ENCODE measurements around the gene NYAP1. TPM values are rescaled to one million over a fixed set of nuclear protein-coding genes. Genes with fewer than 3 reads are reported as not detected.
A peak's percentile ranks its signal among the peaks of the same experiment; 100 is the strongest.

Gene NYAP1
- total and polyA plus RNA-seq, 8 donors, result 0.50 to 5.2 (median 3.0) TPM

DNA sequence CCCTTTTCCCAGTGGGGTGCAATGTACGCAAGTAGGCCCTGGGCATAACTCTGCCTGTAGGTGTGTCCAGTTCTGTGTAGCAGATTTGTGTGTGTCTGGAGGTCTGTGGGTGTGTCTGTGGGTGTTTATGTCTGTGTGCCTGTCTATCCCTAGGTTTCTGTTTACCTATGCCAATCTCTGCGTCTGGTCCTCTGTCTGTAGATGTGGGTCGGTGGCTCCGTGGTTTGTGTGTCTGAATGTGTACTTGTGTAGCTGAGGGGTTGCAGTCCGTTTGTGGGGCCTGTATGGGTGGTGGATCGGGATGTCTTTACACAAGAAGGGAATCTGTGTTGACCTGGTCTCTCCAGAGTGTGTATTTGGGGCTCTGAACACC, 932 bp downstream of the NYAP1 start:
- Histone ChIP-seq H3K4me3 (no peak overlapping the region), H3K9me3 (no peaks in the 10 kb centered on the region), H3K27ac (no peak overlapping the region), H3K36me3 (no peaks in the 10 kb centered on the region), H3K27me3 (peaks cover 0 to 6% of the 10 kb centered on the region in 2 donors), H3K4me1 (peaks cover 4 to 15% of the 10 kb centered on the region in 2 donors)
- ATAC-seq, result no peak
- DNase-seq, result no peak
- TF ChIP-seq, protein P1, sequence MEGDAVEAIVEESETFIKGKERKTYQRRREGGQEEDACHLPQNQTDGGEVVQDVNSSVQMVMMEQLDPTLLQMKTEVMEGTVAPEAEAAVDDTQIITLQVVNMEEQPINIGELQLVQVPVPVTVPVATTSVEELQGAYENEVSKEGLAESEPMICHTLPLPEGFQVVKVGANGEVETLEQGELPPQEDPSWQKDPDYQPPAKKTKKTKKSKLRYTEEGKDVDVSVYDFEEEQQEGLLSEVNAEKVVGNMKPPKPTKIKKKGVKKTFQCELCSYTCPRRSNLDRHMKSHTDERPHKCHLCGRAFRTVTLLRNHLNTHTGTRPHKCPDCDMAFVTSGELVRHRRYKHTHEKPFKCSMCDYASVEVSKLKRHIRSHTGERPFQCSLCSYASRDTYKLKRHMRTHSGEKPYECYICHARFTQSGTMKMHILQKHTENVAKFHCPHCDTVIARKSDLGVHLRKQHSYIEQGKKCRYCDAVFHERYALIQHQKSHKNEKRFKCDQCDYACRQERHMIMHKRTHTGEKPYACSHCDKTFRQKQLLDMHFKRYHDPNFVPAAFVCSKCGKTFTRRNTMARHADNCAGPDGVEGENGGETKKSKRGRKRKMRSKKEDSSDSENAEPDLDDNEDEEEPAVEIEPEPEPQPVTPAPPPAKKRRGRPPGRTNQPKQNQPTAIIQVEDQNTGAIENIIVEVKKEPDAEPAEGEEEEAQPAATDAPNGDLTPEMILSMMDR (IDR thresholded peaks at IDR 0.05), result no peak
- intact Hi-C loops (cut with DNase I), result no loop called here

DNA sequence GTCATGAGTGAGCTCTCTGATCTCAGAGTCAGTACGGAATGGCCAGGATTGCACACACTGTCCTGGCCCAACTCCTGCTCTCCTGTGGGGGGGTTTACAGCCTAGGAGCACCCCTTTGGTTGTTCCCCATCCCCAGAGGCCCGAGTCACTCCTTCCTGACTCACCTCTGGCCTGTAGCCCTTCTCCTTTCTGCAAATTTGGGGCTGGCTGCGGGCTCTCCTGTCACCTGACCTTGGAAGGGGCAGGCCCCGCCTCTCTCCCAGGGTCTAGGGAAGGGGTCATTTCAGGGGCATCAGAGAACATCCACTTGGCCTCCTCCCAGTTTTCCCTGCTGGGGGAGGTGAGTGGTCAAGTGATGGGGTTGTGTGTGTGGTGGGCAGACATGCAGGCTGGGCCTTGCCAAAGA, 1.7 kb downstream of the NYAP1 start:
- H3K27ac ChIP-seq, result no peak overlapping the region
- intact Hi-C loops (cut with DNase I), result no loop called here

DNA sequence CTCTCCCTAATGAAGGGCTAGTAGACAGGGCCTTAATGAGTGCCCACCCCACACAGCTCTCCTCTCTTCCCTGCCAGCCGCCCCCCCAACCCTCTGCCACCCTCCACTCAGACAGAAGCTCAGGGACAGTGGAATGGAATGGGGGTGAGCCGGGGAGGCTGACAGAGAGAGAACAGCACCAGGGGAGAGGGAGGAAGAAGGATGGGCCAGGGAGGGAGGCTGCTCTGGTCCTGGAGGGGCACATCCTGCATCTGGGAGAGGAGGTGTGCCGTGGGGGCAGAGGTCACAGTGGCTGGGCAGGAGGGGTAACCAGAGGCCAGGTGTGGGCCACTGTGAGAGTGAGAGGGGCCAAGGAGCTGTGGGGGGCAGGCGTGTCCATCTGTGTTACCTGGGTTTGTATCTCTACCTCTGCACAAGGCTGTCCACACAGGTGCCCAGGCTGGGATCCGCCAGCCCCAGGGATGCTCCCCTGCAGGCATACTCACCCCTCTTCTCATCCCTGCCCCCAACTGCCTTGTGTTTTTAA, 2.4 kb downstream of the NYAP1 start:
- Histone ChIP-seq H3K27me3 (peaks cover 0 to 6% of the 10 kb centered on the region in 2 donors), H3K4me3 (no peak overlapping the region), H3K4me1 (peaks cover 4 to 12% of the 10 kb centered on the region in 2 donors), H3K36me3 (no peaks in the 10 kb centered on the region), H3K9me3 (no peaks in the 10 kb centered on the region), H3K27ac (no peak overlapping the region)
- TF ChIP-seq, protein P1 (IDR thresholded peaks at IDR 0.05), result no peak
- ATAC-seq, result no peak
- intact Hi-C loops (cut with DNase I), result no loop called here
- DNase-seq, result no peak

More for the DNA sequence above, 1.7 kb downstream of the NYAP1 start:
- Histone ChIP-seq H3K27me3 (peaks cover 0 to 6% of the 10 kb centered on the region in 2 donors), H3K9me3 (no peaks in the 10 kb centered on the region), H3K36me3 (no peaks in the 10 kb centered on the region), H3K4me3 (no peak overlapping the region), H3K4me1 (peaks cover 4 to 12% of the 10 kb centered on the region in 2 donors)
- TF ChIP-seq, protein P1 (IDR thresholded peaks at IDR 0.05), result no peak
- ATAC-seq (no peak), DNase-seq (no peak)

DNA sequence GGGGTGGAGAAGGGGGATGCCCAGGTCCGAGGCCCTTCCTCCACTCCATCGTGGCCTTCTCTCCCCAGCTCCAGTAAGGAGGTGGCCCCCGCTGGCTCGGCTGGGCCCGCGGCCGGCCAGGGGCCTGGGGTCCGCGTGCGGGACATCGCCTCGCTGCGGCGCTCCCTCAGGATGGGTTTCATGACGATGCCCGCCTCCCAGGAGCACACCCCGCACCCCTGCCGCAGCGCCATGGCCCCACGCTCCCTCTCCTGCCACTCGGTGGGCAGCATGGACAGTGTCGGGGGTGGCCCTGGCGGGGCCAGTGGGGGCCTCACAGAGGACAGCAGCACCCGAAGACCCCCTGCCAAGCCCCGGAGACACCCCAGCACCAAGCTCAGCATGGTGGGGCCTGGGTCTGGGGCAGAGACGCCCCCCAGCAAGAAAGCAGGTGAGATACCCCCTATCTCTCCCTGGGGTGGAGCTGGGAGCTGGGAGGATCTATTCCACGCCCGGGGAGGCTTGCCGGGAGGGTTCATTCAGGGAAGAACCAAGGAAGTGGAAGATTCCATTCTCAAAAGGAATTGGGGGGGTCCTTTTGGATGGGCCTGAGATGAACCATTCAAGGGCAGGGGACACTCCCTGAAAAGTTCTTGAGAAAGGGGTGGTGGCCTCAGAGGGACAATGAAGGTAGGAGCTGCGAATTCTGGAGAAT, 3.2 kb downstream of the NYAP1 start:
- Histone ChIP-seq H3K9me3 (no peaks in the 10 kb centered on the region), H3K27me3 (peaks cover 0 to 10% of the 10 kb centered on the region in 2 donors), H3K4me3 (no peak overlapping the region), H3K27ac (no peak overlapping the region), H3K36me3 (no peaks in the 10 kb centered on the region), H3K4me1 (peaks cover 4 to 12% of the 10 kb centered on the region in 2 donors)
- TF ChIP-seq, protein P1 (IDR thresholded peaks at IDR 0.05), result no peak
- ATAC-seq (no peak), DNase-seq (peak in 1 of 4 donors; percentile 80)
- intact Hi-C loops (cut with DNase I), result no loop called here

DNA sequence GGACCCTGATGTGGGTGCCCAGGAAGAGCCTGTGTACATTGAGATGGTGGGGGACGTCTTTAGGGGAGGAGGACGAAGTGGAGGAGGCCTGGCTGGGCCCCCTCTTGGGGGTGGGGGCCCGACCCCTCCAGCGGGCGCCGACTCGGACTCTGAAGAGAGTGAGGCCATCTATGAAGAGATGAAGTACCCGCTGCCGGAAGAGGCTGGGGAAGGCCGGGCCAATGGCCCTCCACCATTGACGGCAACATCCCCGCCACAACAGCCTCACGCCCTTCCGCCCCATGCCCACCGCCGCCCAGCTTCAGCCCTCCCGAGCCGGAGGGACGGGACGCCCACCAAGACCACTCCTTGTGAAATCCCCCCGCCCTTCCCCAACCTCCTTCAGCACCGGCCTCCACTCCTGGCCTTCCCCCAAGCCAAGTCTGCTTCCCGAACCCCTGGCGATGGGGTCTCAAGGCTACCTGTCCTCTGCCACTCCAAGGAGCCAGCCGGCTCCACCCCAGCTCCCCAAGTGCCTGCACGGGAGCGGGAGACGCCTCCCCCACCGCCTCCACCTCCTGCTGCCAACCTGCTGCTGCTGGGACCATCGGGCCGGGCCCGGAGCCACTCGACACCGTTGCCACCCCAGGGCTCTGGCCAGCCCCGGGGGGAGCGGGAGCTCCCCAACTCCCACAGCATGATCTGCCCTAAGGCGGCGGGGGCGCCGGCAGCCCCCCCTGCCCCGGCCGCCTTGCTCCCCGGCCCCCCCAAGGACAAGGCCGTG, 4.8 kb downstream of the NYAP1 start:
- TF ChIP-seq, protein P1 (IDR thresholded peaks at IDR 0.05), result no peak

More for the DNA sequence above, 4.8 kb downstream of the NYAP1 start:
- H3K27ac ChIP-seq, result no peak overlapping the region
- DNase-seq (peak in 1 of 4 donors; percentile 74), ATAC-seq (no peak)
- H3K36me3 ChIP-seq, result no peaks in the 10 kb centered on the region
- H3K9me3 ChIP-seq, result no peaks in the 10 kb centered on the region
- peaks cover 3 to 24% of the 10 kb centered on the region in 2 donors for H3K27me3 ChIP-seq
- intact Hi-C loops (cut with DNase I), result no loop called here
- peaks cover 4 to 7% of the 10 kb centered on the region in 2 donors for H3K4me1 ChIP-seq
- H3K4me3 ChIP-seq, result no peak overlapping the region
